Tibial artery (tissue), 4 donors: ENCODE results near the gene IFNL1.

Experiments
- DNase-seq, 2 donors: peaks; one replicate each; pipeline ENCODE4 v3.0.0-alpha.2; 2019
- H3K27ac ChIP-seq, 2 donors: fragments of 200-600 bp; sonication (generic) in 1 of 2; 1 replicate in 1 of 2; 2 replicates in 1 of 2; pipeline ENCODE4 v1.5.1; 2018 to 2019; ENCODE audit warnings: mild to moderate bottlenecking in 1 of 2
- H3K27me3 ChIP-seq, 2 donors: fragments of 200-600 bp; sonication (generic) in 1 of 2; one replicate each; pipeline versions ENCODE4 v1.5.1 to v1.6.0; 2016 to 2019
- H3K36me3 ChIP-seq, 3 donors: fragments of 200-600 bp; sonication (generic) in 2 of 3; one replicate each; pipeline ENCODE4 v1.5.1; 2016 to 2019; ENCODE audit warnings: mild to moderate bottlenecking in 2 of 3
- H3K4me1 ChIP-seq, 4 donors: fragments of 200-600 bp; sonication (generic) in 2 of 4; 1 replicate in 3 of 4; 2 replicates in 1 of 4; pipeline ENCODE4 v1.5.1; 2016 to 2019
- H3K4me3 ChIP-seq, 2 donors: fragments of 200-600 bp; sonication (generic) in 1 of 2; 1 replicate in 1 of 2; 2 replicates in 1 of 2; pipeline ENCODE4 v1.5.1; 2018 to 2019; ENCODE audit warnings: mild to moderate bottlenecking in 2 of 2
- H3K9me3 ChIP-seq, 3 donors: fragments of 200-600 bp; sonication (generic) in 1 of 3; one replicate each; pipeline ENCODE4 v1.5.1; 2016 to 2019
- CTCF ChIP-seq, 2 experiments: fragments of 200-600 bp in 1 of 2; fragments of 450-650 bp in 1 of 2; IDR thresholded peaks; one replicate each; pipeline ENCODE4 v1.5.1; 2017 to 2019; ENCODE audit warnings: antibody characterized with exemption in 2 of 2, mild to moderate bottlenecking in 1 of 2, moderate library complexity in 1 of 2
- intact Hi-C: fragments of 100-400 bp; cut with DNase I; formaldehyde crosslinking; loops from one replicate; pipeline ENCODE4 v1.15.0; 2023; ENCODE audit warnings: low total_unique reads

Gene IFNL1

DNA sequence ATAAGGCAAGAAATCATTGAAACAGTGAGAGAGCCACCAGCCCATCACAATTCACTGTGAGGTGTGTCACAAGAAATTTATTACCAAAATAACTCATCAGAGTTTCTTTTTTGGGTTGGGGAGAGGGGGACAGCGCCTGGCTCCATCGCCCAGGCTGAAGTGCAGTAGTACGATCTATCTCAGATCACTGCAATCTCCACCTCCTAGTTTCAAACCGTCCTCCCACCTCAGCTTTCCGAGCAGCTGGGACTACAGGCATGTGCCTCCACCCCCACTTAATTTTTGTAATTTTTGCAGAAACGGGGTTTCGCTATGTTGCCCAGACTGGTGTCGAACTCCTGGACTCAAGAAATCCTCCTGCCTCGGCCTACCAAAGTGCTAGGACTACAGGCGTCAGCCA, 3.6 kb downstream of the IFNL1 start:
- intact Hi-C loops, result no loop called here
- DNase-seq, result peak in 1 of 2 donors; percentile 12

DNA sequence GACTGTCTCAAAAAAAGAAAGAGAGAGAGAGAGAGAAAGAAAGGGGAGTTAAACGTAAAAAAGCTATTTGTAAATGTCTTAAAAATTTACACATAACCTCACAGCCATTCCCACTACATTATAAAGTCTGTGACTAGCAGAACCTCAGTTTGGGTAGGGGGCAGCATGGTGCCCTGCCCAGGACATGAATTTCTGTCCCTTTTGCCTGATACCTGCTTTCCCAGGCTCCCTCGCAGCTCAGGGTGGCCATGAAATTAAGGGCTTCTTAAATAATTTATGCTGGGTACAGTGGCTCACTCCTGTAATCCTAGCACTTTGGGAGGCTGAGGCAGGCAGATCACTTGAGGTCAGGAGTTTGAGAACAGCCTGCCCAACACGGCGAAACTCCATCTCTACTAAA, 4.8 kb downstream of the IFNL1 start:
- DNase-seq, result no peak
- no peak overlapping the region for H3K4me3 ChIP-seq
- no peaks in the 10 kb centered on the region for H3K36me3 ChIP-seq
- TF ChIP-seq CTCF (IDR thresholded peaks at IDR 0.05), result no peak
- no peak overlapping the region for H3K27ac ChIP-seq
- H3K4me1 ChIP-seq, result no peaks in the 10 kb centered on the region
- H3K27me3 ChIP-seq, result peaks cover 0 to 51% of the 10 kb centered on the region in 2 donors
- intact Hi-C loops, result no loop called here
- H3K9me3 ChIP-seq, result no peaks in the 10 kb centered on the region

More for the DNA sequence above, 3.6 kb downstream of the IFNL1 start:
- TF ChIP-seq CTCF (IDR thresholded peaks at IDR 0.05), result no peak
- Histone ChIP-seq H3K9me3 (no peaks in the 10 kb centered on the region), H3K4me1 (no peaks in the 10 kb centered on the region), H3K27me3 (peaks cover 0 to 41% of the 10 kb centered on the region in 2 donors), H3K36me3 (no peaks in the 10 kb centered on the region), H3K27ac (no peak overlapping the region), H3K4me3 (no peak overlapping the region)

DNA sequence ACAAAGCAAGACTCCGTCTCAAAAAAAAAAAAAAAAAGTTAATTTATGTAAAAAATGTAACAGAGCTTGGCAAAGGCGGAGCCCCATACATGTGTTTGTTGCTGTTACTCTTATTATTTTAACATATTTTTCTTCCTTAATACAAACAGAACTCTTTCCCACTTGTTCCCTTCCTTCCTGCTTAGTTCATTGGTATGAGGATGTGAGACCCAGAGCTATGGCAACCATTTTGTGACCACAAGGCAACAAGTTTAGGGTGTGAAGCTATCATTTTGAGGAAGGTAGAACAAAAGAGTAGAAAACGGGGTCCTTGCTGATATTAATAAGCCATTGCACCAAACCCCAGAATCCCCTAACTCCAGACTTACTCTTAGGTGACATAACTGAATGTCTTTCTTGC, 5.4 kb downstream of the IFNL1 start:
- Histone ChIP-seq H3K27ac (no peak overlapping the region), H3K4me1 (no peaks in the 10 kb centered on the region), H3K36me3 (no peaks in the 10 kb centered on the region), H3K9me3 (no peaks in the 10 kb centered on the region), H3K27me3 (peaks cover 0 to 52% of the 10 kb centered on the region in 2 donors), H3K4me3 (no peak overlapping the region)
- no peak for TF ChIP-seq CTCF (IDR thresholded peaks at IDR 0.05)
- no peak for DNase-seq
- intact Hi-C loops, result no loop called here

DNA sequence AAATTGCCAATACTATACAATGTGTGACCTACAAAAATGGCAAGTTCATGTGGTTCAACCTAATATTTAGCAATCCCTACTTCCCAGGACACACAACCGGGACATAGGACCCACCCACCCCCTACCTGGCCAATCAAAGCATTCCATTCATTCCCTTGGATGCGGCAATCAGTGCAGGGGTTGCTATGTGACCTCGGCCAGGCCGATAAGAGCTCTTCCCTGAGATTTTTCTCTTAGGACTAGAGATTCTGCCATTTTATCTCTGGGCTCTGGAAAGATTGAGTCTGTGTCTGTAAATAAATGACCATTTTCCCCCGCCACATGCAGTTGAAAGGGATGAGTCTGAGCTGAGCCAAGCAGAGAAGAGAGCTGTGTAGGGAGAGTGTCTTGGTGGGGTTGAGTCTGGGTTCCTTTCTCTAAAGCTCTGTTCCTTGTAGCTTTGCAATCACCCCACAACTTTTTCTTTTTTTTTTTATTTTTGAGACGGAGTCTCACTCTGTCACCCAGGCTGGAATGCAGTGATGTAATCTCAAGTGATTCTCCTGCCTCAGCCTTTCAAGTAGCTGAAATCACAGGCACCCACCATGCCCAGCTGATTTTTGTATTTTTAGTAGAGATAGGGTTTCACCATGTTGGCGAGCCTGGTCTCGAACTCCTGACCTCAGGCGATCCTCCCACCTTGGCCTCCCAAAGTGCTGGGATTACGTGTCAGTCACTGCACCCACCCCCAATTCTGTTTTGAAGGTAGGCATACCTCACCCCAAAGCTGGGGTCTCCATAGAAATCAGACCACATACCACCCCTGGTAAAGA, 7.4 kb downstream of the IFNL1 start:
- H3K27ac ChIP-seq, result no peak overlapping the region
- H3K4me3 ChIP-seq, result no peak overlapping the region
- H3K27me3 ChIP-seq, result peaks cover 6 to 55% of the 10 kb centered on the region in 2 donors
- H3K36me3 ChIP-seq, result no peaks in the 10 kb centered on the region
- H3K4me1 ChIP-seq, result peaks cover 0 to 12% (median 9%) of the 10 kb centered on the region in 4 donors
- no peaks in the 10 kb centered on the region for H3K9me3 ChIP-seq
- intact Hi-C loops, result no loop called here
- TF ChIP-seq CTCF (IDR thresholded peaks at IDR 0.05), result no peak
- DNase-seq, result peak in 1 of 2 donors; percentile 1

DNA sequence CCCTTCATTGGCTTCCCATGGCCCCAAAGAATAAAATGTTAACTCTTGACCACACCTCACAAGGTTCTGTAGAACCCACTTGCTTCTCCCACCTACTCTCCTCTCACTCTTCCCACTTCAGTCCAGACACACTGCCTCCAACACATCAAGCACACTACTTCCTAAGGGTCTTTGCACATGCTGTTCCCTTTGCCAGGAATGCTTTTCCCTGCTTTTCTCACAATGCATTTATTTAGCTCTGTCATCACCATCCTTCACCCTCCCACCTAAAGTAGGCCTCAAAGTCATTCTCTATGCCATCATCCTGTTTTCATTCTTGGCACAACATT, 7.9 kb downstream of the IFNL1 start:
- peaks cover 0 to 12% (median 9%) of the 10 kb centered on the region in 4 donors for H3K4me1 ChIP-seq

More for the DNA sequence above, 7.9 kb downstream of the IFNL1 start:
- DNase-seq, result no peak
- no peak overlapping the region for H3K4me3 ChIP-seq
- H3K36me3 ChIP-seq, result no peaks in the 10 kb centered on the region
- H3K27ac ChIP-seq, result no peak overlapping the region
- no peak for TF ChIP-seq CTCF (IDR thresholded peaks at IDR 0.05)
- peaks cover 7 to 57% of the 10 kb centered on the region in 2 donors for H3K27me3 ChIP-seq
- intact Hi-C loops, result no loop called here
- H3K9me3 ChIP-seq, result no peaks in the 10 kb centered on the region
